ENCODE measurements around the gene SAMD11. TPM values are rescaled to one million over a fixed set of nuclear protein-coding genes. Genes with fewer than 3 reads are reported as not detected.

Gene SAMD11
- total and polyA plus RNA-seq, 2 of the 13 experiments (the other 11 are each of a cell fraction or from before 2014, with no cell fraction given): 0.11 TPM; not detected in 1

- TF ChIP-seq CREB3 (CRISPR knock-in tag; IDR thresholded peaks at IDR 0.05) (no peak), ZBTB14 (CRISPR knock-in tag; IDR thresholded peaks at IDR 0.05) (peak; percentile 83), U2AF2 (IDR thresholded peaks at IDR 0.05; ENCODE audit: low read depth, low read length) (no peak), ZFAT (CRISPR knock-in tag; conservative IDR thresholded peaks at IDR 0.05) (no peak), ZNF552 (CRISPR knock-in tag; IDR thresholded peaks at IDR 0.05; ENCODE audit: borderline replicate concordance) (peak; percentile 38; the same call in 1 of the 2 replicates), YEATS4 (CRISPR knock-in tag; IDR thresholded peaks at IDR 0.05; ENCODE audit: borderline replicate concordance) (peak; percentile 42; the same call in 1 of the 2 replicates), TFDP2 (CRISPR knock-in tag; IDR thresholded peaks at IDR 0.05) (peak; percentile 64; the same call in 1 of the 2 replicates), SALL1 (CRISPR knock-in tag; IDR thresholded peaks at IDR 0.05) (peak; percentile 82), MTF2 (CRISPR knock-in tag; IDR thresholded peaks at IDR 0.05; ENCODE audit: borderline replicate concordance) (peak; percentile 99; the same call in 1 of the 2 replicates), TFE3 (CRISPR knock-in tag; IDR thresholded peaks at IDR 0.05) (no peak), ZNF550 (CRISPR knock-in tag; IDR thresholded peaks at IDR 0.05; ENCODE audit: borderline replicate concordance) (no peak), NFIB (CRISPR knock-in tag; IDR thresholded peaks at IDR 0.05; ENCODE audit: borderline replicate concordance) (no peak), ARNT2 (CRISPR knock-in tag; IDR thresholded peaks at IDR 0.05; ENCODE audit: low read depth) (0 out of 2 replicates have a peak, but pooled peaks have one; percentile 53), TSC22D2 (CRISPR knock-in tag; IDR thresholded peaks at IDR 0.05; ENCODE audit: borderline replicate concordance) (peak; percentile 55; the same call in 1 of the 2 replicates), ZBTB34 (CRISPR knock-in tag; IDR thresholded peaks at IDR 0.05) (no peak), ZNF768 (CRISPR knock-in tag; IDR thresholded peaks at IDR 0.05) (peak; percentile 20; the same call in 1 of the 2 replicates)
Measured at GRCh38 chr1:904310-904950, 19.3 kb upstream of the SAMD11 start (continued).

Data from HepG2 (cell line).